Measurements from ENCODE around the gene PRKD1.

PRKD1 gene

GRCh38 chr14:29536886-29537511 is 390.6 kb downstream of the PRKD1 start:
- Mint-ChIP-seq H3K4me3 (no peak overlapping the region), H3K36me3 (no peaks in the 10 kb centered on the region), H3K9me3 (peaks cover under 1% of the 10 kb centered on the region), H3K27ac (no peak overlapping the region), H3K4me1 (no peaks in the 10 kb centered on the region), H3K27me3 (no peaks in the 10 kb centered on the region)
- no peak for DNase-seq
- CTCF ChIA-PET, result interaction anchor here (1.3 kb wide), 1 partner anchor 10 kb away, joined by 3 read pairs; no protein-coding TSS in a partner anchor

GRCh38 chr14:29529418-29529817 is 398.2 kb downstream of the PRKD1 start:
- Mint-ChIP-seq H3K27me3 (no peaks in the 10 kb centered on the region), H3K36me3 (no peaks in the 10 kb centered on the region), H3K27ac (no peak overlapping the region), H3K9me3 (peaks cover 5% of the 10 kb centered on the region), H3K4me3 (no peak overlapping the region), H3K4me1 (no peaks in the 10 kb centered on the region)
- no peak for DNase-seq
- CTCF ChIA-PET, result interaction anchor here (0.6 kb wide), 1 partner anchor 318 kb away, joined by 3 read pairs; no protein-coding TSS in a partner anchor

- Mint-ChIP-seq H3K4me1 (no peaks in the 10 kb centered on the region), H3K27me3 (no peaks in the 10 kb centered on the region)
- no peak for DNase-seq
Measured at GRCh38 chr14:29528889-29529288, 398.8 kb downstream of the PRKD1 start.

GRCh38 chr14:29527286-29527685 is 400.4 kb downstream of the PRKD1 start:
- CTCF ChIA-PET, result no interaction called here
- no peaks in the 10 kb centered on the region for H3K4me1 Mint-ChIP-seq
- no peak overlapping the region for H3K27ac Mint-ChIP-seq
- no peak for DNase-seq
- H3K4me3 Mint-ChIP-seq, result no peak overlapping the region
- no peaks in the 10 kb centered on the region for H3K36me3 Mint-ChIP-seq
- no peaks in the 10 kb centered on the region for H3K27me3 Mint-ChIP-seq
- peaks cover 5% of the 10 kb centered on the region for H3K9me3 Mint-ChIP-seq

More at GRCh38 chr14:29528889-29529288, 398.8 kb downstream of the PRKD1 start:
- Mint-ChIP-seq H3K4me3 (no peak overlapping the region), H3K36me3 (no peaks in the 10 kb centered on the region), H3K9me3 (peaks cover 5% of the 10 kb centered on the region), H3K27ac (no peak overlapping the region)
- CTCF ChIA-PET, result interaction anchor here (0.6 kb wide), 1 partner anchor 318 kb away, joined by 3 read pairs; no protein-coding TSS in a partner anchor
